HepG2 (cell line): ENCODE data around the gene PRIM2.
"Not testable (repeated sequence)": the region's sequence is repeated elsewhere in the genome, so short reads cannot be mapped to it uniquely, and the experiment has no call there.

Experiments used
- HNRNPLL ChIP-seq: fragments of 200-400 bp; formaldehyde crosslinking; IDR thresholded peaks from 2 replicates; pipeline ENCODE4 v1.6.1; 2017; ENCODE audit warnings: mild to moderate bottlenecking, low read depth, low read length; ENCODE audit not compliant: poor library complexity, severe bottlenecking
- NFE2 ChIP-seq: sonication (generic); formaldehyde crosslinking; IDR thresholded peaks from 2 replicates; pipeline ENCODE4 v1.4.0; 2020; ENCODE audit warnings: missing genetic modification reagents
- NFE2L2 ChIP-seq: fragments of 150-350 bp; IDR thresholded peaks from 2 replicates; pipeline ENCODE4 v1.6.1; 2014; ENCODE audit warnings: low read length
- ZBTB1 ChIP-seq: sonication (generic); formaldehyde crosslinking; IDR thresholded peaks from 2 replicates; pipeline ENCODE4 v1.4.0; 2020; ENCODE audit warnings: missing genetic modification reagents, borderline replicate concordance

DNA sequence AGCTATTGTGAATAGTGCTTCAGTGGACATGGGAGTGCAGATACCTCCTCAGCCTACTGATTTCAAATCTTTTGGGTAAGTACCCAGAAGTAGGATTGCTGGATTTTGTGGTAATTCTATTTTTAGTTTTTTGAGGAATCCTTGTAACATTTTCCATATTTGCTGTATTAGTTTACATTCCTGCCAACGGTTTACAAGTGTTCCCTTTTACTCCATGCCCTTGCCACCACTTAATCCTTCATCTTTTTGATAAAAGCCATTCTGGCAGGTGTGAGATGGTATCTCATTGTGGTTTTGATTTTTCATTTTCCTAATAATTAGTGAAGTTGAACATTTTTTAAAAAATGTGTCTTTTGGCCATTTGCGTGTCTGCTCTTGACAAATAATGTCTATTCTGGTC lies 125.8 kb downstream of the PRIM2 start:
- not testable (repeated sequence) for TF ChIP-seq ZBTB1; NFE2L2; HNRNPLL; NFE2 (CRISPR knock-in tag)
